Measurements from ENCODE around the gene SYNGR3.
A peak's percentile ranks its signal among the peaks of the same experiment; 100 is the strongest.
"Not testable (repeated sequence)": the region's sequence is repeated elsewhere in the genome, so short reads cannot be mapped to it uniquely, and the experiment has no call there.

Gene SYNGR3

GRCh38 chr16:1950559-1950958, 39.2 kb upstream of the SYNGR3 start:
- TF ChIP-seq CTCF (IDR thresholded peaks at IDR 0.05; ENCODE audit: low read depth, low read length, missing control alignments): no peak
- DNase-seq (ENCODE audit: low read depth): no peak
- no peak overlapping the region for H3K4me3 ChIP-seq (ENCODE audit: low read depth, low read length)

GRCh38 chr16:1953734-1954133, 36.0 kb upstream of the SYNGR3 start:
- TF ChIP-seq CTCF (IDR thresholded peaks at IDR 0.05; ENCODE audit: low read depth, low read length, missing control alignments): no peak
- H3K4me3 ChIP-seq (ENCODE audit: low read depth, low read length): no peak overlapping the region
- DNase-seq (ENCODE audit: low read depth): no peak

- H3K4me3 ChIP-seq (ENCODE audit: low read depth, low read length); DNase-seq (ENCODE audit: low read depth): not testable (repeated sequence)
Observed at GRCh38 chr16:1957434-1958142, 32.2 kb upstream of the SYNGR3 start.

GRCh38 chr16:1958143-1958491, 31.7 kb upstream of the SYNGR3 start:
- not testable (repeated sequence) for H3K4me3 ChIP-seq (ENCODE audit: low read depth, low read length); DNase-seq (ENCODE audit: low read depth)

GRCh38 chr16:1958715-1959268, 31.0 kb upstream of the SYNGR3 start:
- no peak overlapping the region for H3K4me3 ChIP-seq (ENCODE audit: low read depth, low read length)
- no peak for TF ChIP-seq CTCF (IDR thresholded peaks at IDR 0.05; ENCODE audit: low read depth, low read length, missing control alignments)
- no peak for DNase-seq (ENCODE audit: low read depth)

GRCh38 chr16:1959269-1960039, 30.3 kb upstream of the SYNGR3 start, which contains the start of gene NDUFB10:
TSS of gene NDUFB10 (plus strand) at chr16:1959538. CDS start at chr16:1959625, 87 bp downstream.
- peak; percentile 72 for TF ChIP-seq CTCF (IDR thresholded peaks at IDR 0.05; ENCODE audit: low read depth, low read length, missing control alignments)
- DNase-seq (ENCODE audit: low read depth): no peak

GRCh38 chr16:1960665-1961630, 28.8 kb upstream of the SYNGR3 start:
- DNase-seq (ENCODE audit: low read depth): no peak
- peak overlapping the region; percentile 95 for H3K4me3 ChIP-seq (ENCODE audit: low read depth, low read length)
- TF ChIP-seq CTCF (IDR thresholded peaks at IDR 0.05; ENCODE audit: low read depth, low read length, missing control alignments): no peak

More at GRCh38 chr16:1959269-1960039, 30.3 kb upstream of the SYNGR3 start, which contains the start of gene NDUFB10:
- peak within 1 kb of the TSS; percentile 95 for H3K4me3 ChIP-seq (ENCODE audit: low read depth, low read length)
